IMR-90 (cell line): ENCODE measurements around the gene ACTRT2. TPM values are rescaled to one million over a fixed set of nuclear protein-coding genes. Genes with fewer than 3 reads are reported as not detected.

ENCODE experiments used
- ATAC-seq: fragments of 200-7000 bp; cut with Tn5 transposase; 2 replicates; pipeline ENCODE4 v1.9.1; 2020; ENCODE audit warnings: low read depth, mild to moderate bottlenecking, moderate library complexity
- BruUV-seq: library from RNA; stranded (reverse); fragments of 400-500 nt; replicated peaks from 2 replicates; lab custom pipeline; 2021; lab: Mats Ljungman, UMichigan
- CTCF ChIA-PET: fragments of 300-600 bp; formaldehyde crosslinking; extraction: SDS; loops from one replicate; lab custom pipeline; 2021; ENCODE audit warnings: antibody characterized with exemption; lab: Yijun Ruan, JAX
- POLR2A ChIA-PET: fragments of 300-600 bp; sonication (Branson Sonifier 250); formaldehyde crosslinking; loops from one replicate; lab custom pipeline; 2022; ENCODE audit warnings: antibody characterized with exemption; ENCODE audit not compliant: unreplicated experiment; lab: Charles Lee
- DNase-seq: peaks from one replicate; pipeline ENCODE4 v3.0.0; 2013
- H2AFZ ChIP-seq: replicated peaks from 2 replicates; pipeline ENCODE3; 2013; ENCODE audit warnings: low read length, mild to moderate bottlenecking; ENCODE audit not compliant: poor library complexity
- H2AK5ac ChIP-seq: 2 replicates; pipeline ENCODE4 v1.6.1; 2013; ENCODE audit warnings: low read depth, low read length, inconsistent platforms
- H2AK9ac ChIP-seq: replicated peaks from 2 replicates; pipeline ENCODE3; 2013; ENCODE audit warnings: mild to moderate bottlenecking, low read depth, low read length, moderate library complexity; ENCODE audit not compliant: poor library complexity
- H2BK120ac ChIP-seq: 2 replicates; pipeline ENCODE4 v1.6.1; 2013; ENCODE audit warnings: low read depth, low read length, inconsistent platforms
- H2BK15ac ChIP-seq: 3 replicates; pipeline ENCODE4 v1.6.1; 2013; ENCODE audit warnings: low read depth, low read length, inconsistent platforms
- H2BK20ac ChIP-seq: 2 replicates; pipeline ENCODE4 v1.6.1; 2013; ENCODE audit warnings: low read depth, mild to moderate bottlenecking, inconsistent platforms, low read length, moderate library complexity
- H2BK5ac ChIP-seq: 2 replicates; pipeline ENCODE4 v1.6.1; 2013; ENCODE audit warnings: mild to moderate bottlenecking, low read depth, low read length, inconsistent platforms; ENCODE audit not compliant: poor library complexity, severe bottlenecking
- H3K14ac ChIP-seq: replicated peaks from 2 replicates; pipeline ENCODE4 v1.6.1; 2013; ENCODE audit warnings: low read depth, low read length, inconsistent platforms
- H3K18ac ChIP-seq: 2 replicates; pipeline ENCODE4 v1.6.1; 2013; ENCODE audit warnings: low read depth, low read length, control low read depth
- H3K23ac ChIP-seq: 2 replicates; pipeline ENCODE4 v1.6.1; 2013; ENCODE audit warnings: low read depth, low read length, inconsistent platforms
- H3K27ac ChIP-seq: 2 replicates; pipeline ENCODE4 v1.5.1; 2013; ENCODE audit warnings: mild to moderate bottlenecking, control low read depth, low read length; ENCODE audit not compliant: insufficient read depth
- H3K27me3 ChIP-seq: 2 replicates; pipeline ENCODE4 v1.6.1; 2013; ENCODE audit warnings: low read length; ENCODE audit not compliant: control insufficient read depth, insufficient read depth
- H3K36me3 ChIP-seq: 2 replicates; pipeline ENCODE4 v1.6.1; 2013; ENCODE audit warnings: low read length, mixed read lengths; ENCODE audit not compliant: control insufficient read depth, insufficient read depth
- H3K4ac ChIP-seq: 2 replicates; pipeline ENCODE4 v1.6.1; 2013; ENCODE audit warnings: low read depth, low read length, inconsistent platforms
- H3K4me1 ChIP-seq: 2 replicates; pipeline ENCODE4 v1.6.1; 2013; ENCODE audit warnings: low read length, mixed read lengths; ENCODE audit not compliant: control insufficient read depth, insufficient read depth
- H3K4me2 ChIP-seq: 2 replicates; pipeline ENCODE4 v1.6.1; 2013; ENCODE audit warnings: low read depth, mild to moderate bottlenecking, control low read depth, low read length, moderate library complexity
- H3K4me3 ChIP-seq: 2 replicates; pipeline ENCODE4 v1.5.1; 2013; ENCODE audit warnings: low read depth, mild to moderate bottlenecking, control low read depth, low read length, moderate library complexity; ENCODE audit not compliant: insufficient read depth
- H3K56ac ChIP-seq: 2 replicates; pipeline ENCODE4 v1.6.1; 2013; ENCODE audit warnings: low read length, inconsistent platforms; ENCODE audit not compliant: insufficient read depth; ENCODE audit errors: extremely low read depth
- H3K79me1 ChIP-seq, 2 experiments: 2 replicates each; pipeline ENCODE4 v1.6.1; 2013; ENCODE audit warnings: low read length in 2 of 2, inconsistent platforms in 1 of 2, low read depth in 1 of 2
- H3K9ac ChIP-seq: 2 replicates; pipeline ENCODE4 v1.6.1; 2013; ENCODE audit warnings: low read depth, low read length, control low read depth
- H3K9me1 ChIP-seq: 2 replicates; pipeline ENCODE4 v1.6.1; 2013; ENCODE audit warnings: low read length, inconsistent platforms; ENCODE audit not compliant: insufficient read depth
- H3K9me3 ChIP-seq: 2 replicates; pipeline ENCODE4 v1.6.1; 2013; ENCODE audit warnings: low read length; ENCODE audit not compliant: control insufficient read depth, insufficient read depth
- H4K20me1 ChIP-seq: 2 replicates; pipeline ENCODE4 v1.6.1; 2013; ENCODE audit warnings: low read length, inconsistent platforms; ENCODE audit not compliant: insufficient read depth
- H4K5ac ChIP-seq: 2 replicates; pipeline ENCODE4 v1.6.1; 2013; ENCODE audit warnings: mild to moderate bottlenecking, low read depth, low read length, control low read depth
- H4K8ac ChIP-seq, 2 experiments: 2 replicates each; pipeline ENCODE4 v1.6.1; 2013; ENCODE audit warnings: low read depth in 2 of 2, low read length in 2 of 2, control low read depth in 1 of 2, inconsistent platforms in 1 of 2
- H4K91ac ChIP-seq: 2 replicates; pipeline ENCODE4 v1.6.1; 2013; ENCODE audit warnings: low read depth, low read length, inconsistent platforms; ENCODE audit not compliant: insufficient read depth
- BHLHE40 ChIP-seq: fragments of 150-350 bp; IDR thresholded peaks from 2 replicates; pipeline ENCODE4 v1.6.1; 2016; ENCODE audit warnings: mild to moderate bottlenecking, low read depth, low read length
- CEBPB ChIP-seq: IDR thresholded peaks from 2 replicates; pipeline ENCODE4 v1.6.1; 2012; ENCODE audit warnings: low read depth, low read length, improper control_type of control experiment
- CHD1 ChIP-seq: IDR thresholded peaks from 2 replicates; pipeline ENCODE4 v1.6.1; 2012; ENCODE audit warnings: low read depth, low read length, improper control_type of control experiment
- FOS ChIP-seq: fragments of 150-350 bp; IDR thresholded peaks from 2 replicates; pipeline ENCODE4 v1.6.1; 2016; ENCODE audit warnings: low read depth, low read length
- MAFK ChIP-seq: IDR thresholded peaks from 2 replicates; pipeline ENCODE4 v1.6.1; 2012; ENCODE audit warnings: low read depth, low read length, improper control_type of control experiment
- MAZ ChIP-seq: IDR thresholded peaks from 2 replicates; pipeline ENCODE4 v1.6.1; 2012; ENCODE audit warnings: low read depth, mild to moderate bottlenecking, low read length, improper control_type of control experiment, moderate library complexity, borderline replicate concordance
- MXI1 ChIP-seq: IDR thresholded peaks from 2 replicates; pipeline ENCODE4 v1.6.1; 2012; ENCODE audit warnings: low read depth, mild to moderate bottlenecking, low read length, moderate library complexity, borderline replicate concordance
- NFE2L2 ChIP-seq: fragments of 150-350 bp; IDR thresholded peaks from 2 replicates; pipeline ENCODE4 v1.6.1; 2016; ENCODE audit warnings: low read depth, mild to moderate bottlenecking, low read length
- POLR2A ChIP-seq: IDR thresholded peaks from 2 replicates; pipeline ENCODE4 v1.6.1; 2012; ENCODE audit warnings: mild to moderate bottlenecking, low read depth, low read length
- RAD21 ChIP-seq: IDR thresholded peaks from 2 replicates; pipeline ENCODE4 v1.6.1; 2012; ENCODE audit warnings: low read length, improper control_type of control experiment
- RCOR1 ChIP-seq: IDR thresholded peaks from 2 replicates; pipeline ENCODE4 v1.6.1; 2012; ENCODE audit warnings: mild to moderate bottlenecking, low read length, improper control_type of control experiment; ENCODE audit not compliant: insufficient replicate concordance
- RFX5 ChIP-seq: IDR thresholded peaks from 2 replicates; pipeline ENCODE4 v1.8.0; 2012; ENCODE audit warnings: low read depth, mild to moderate bottlenecking, low read length, moderate library complexity
- SMC3 ChIP-seq: fragments of 150-350 bp; IDR thresholded peaks from 2 replicates; pipeline ENCODE4 v1.6.1; 2016; ENCODE audit warnings: low read depth, mild to moderate bottlenecking, antibody characterized with exemption, low read length, moderate library complexity
- WGBS, 2 experiments: methylation state at CpG; one replicate each; pipeline versions ENCODE4 v1.1.5 to v1.1.7; 2013; ENCODE audit warnings: missing lambda C conversion rate in 2 of 2; ENCODE audit not compliant: insufficient read length in 1 of 2; ENCODE audit errors: extremely low coverage in 2 of 2; 5-methylcytosine and 5-hydroxymethylcytosine counted together
- dilution Hi-C: fragments of 300-500 bp; cut with HindIII; formaldehyde crosslinking; loops from one replicate; pipeline ENCODE4 v1.14.3; 2018; ENCODE audit warnings: low sequenced_read_pairs; ENCODE audit not compliant: unreplicated experiment
- in situ Hi-C: fragments of 300-500 bp; cut with MboI; formaldehyde crosslinking; loops from 3 replicates; pipeline ENCODE4 v1.14.3; 2019; ENCODE audit warnings: low sequenced_read_pairs, inconsistent platforms, mixed read lengths
- intact Hi-C: fragments of 100-400 bp; cut with micrococcal nuclease; formaldehyde crosslinking; loops from 2 replicates; pipeline ENCODE4 v1.10.0; 2022
- polyA plus RNA-seq, 3 experiments: library from polyadenylated mRNA; depleted of rRNA; stranded (reverse); fragments of >200 nt; gene quantifications; 2 replicates each; pipeline ENCODE4 v1.2.3, GENCODE V29; 2012; ENCODE audit warnings: low replicate concordance in 1 of 3
- total RNA-seq: library from RNA; depleted of rRNA; stranded (reverse); fragments of >200 nt; gene quantifications from 2 replicates; pipeline ENCODE4 v1.2.3, GENCODE V29; 2012
- TF ChIP-seq, protein P1 (sequence below): conservative IDR thresholded peaks from 2 replicates; pipeline ENCODE4 v1.5.1; 2012; ENCODE audit warnings: mild to moderate bottlenecking, low read depth, low read length, improper control_type of control experiment
- TF ChIP-seq, protein P2 (sequence below): fragments of 150-350 bp; IDR thresholded peaks from 2 replicates; pipeline ENCODE4 v1.6.1; 2016; ENCODE audit warnings: low read depth, mild to moderate bottlenecking, low read length, moderate library complexity, borderline replicate concordance
- TF ChIP-seq, protein P3 (sequence below): fragments of 150-350 bp; IDR thresholded peaks from 2 replicates; pipeline ENCODE4 v1.6.1; 2017; ENCODE audit warnings: mild to moderate bottlenecking, antibody characterized with exemption, low read length, low read depth

The ACTRT2 gene
- total and polyA plus RNA-seq, 2 of the 4 experiments (the other 2 are of a cell fraction): not detected

DNA sequence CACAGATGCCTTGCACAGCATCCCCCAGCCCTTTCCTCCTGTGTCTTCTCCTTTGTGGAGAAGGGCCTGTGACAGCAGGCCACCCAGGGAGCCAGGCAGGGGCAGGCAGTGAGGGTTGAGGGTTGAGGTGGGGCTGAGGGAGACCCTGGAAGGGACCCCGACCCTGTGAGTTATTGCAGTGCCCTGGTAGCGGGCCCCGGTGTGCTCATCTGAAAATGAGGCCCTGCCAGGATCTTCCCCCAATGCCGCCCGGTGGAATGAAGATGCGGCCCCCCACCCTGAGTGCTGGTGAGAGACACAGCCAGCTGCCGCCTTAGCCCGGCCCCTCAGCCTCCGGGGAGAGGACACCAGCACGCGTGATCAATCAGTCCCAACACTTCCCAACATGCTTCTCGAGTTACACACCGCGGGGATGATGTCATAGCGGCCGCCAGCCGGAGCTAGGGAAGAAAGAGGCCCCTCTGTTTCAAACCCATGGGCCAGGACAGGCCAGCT is 36.2 kb upstream of the ACTRT2 start:
- intact Hi-C loops (no loop called here), dilution Hi-C loops (no loop called here), in situ Hi-C loops (no loop called here)
- Histone ChIP-seq H3K9me3 (peaks cover 42% of the 10 kb centered on the region), H2BK15ac (no peak overlapping the region), H2AK9ac (no peak overlapping the region), H3K18ac (no peak overlapping the region), H3K27me3 (no peaks in the 10 kb centered on the region), H3K36me3 (no peaks in the 10 kb centered on the region), H3K4me2 (no peak overlapping the region), H2BK120ac (no peak overlapping the region), H3K4me1 (no peaks in the 10 kb centered on the region), H4K8ac (no peak overlapping the region), H3K9ac (no peak overlapping the region), H2AFZ (no peak overlapping the region), H3K56ac (no peak overlapping the region), H2AK5ac (no peak overlapping the region), H3K4ac (no peak overlapping the region), H3K4me3 (no peak overlapping the region), H2BK20ac (no peak overlapping the region), H3K9me1 (no peaks in the 10 kb centered on the region), H2BK5ac (no peak overlapping the region), H4K20me1 (no peaks in the 10 kb centered on the region), H3K27ac (no peak overlapping the region), H3K14ac (no peak overlapping the region), H4K91ac (no peak overlapping the region), H3K23ac (no peak overlapping the region), H3K79me1 (no peaks in the 10 kb centered on the region), H4K5ac (no peak overlapping the region)
- POLR2A ChIA-PET: no interaction called here
- WGBS, 2 experiments: no CpG with 5 or more reads among the region's 17 CpGs
- DNase-seq (no peak), ATAC-seq (no peak)
- CTCF ChIA-PET: no interaction called here
- no TSS peak for BruUV-seq
- TF ChIP-seq BHLHE40 (no peak), POLR2A (no peak), SMC3 (no peak), MAFK (no peak), CEBPB (no peak), MAZ (no peak), RFX5 (no peak), CHD1 (no peak), FOS (no peak), RAD21 (no peak), NFE2L2 (no peak), MXI1 (no peak), RCOR1 (no peak)
- TF ChIP-seq, protein P1, sequence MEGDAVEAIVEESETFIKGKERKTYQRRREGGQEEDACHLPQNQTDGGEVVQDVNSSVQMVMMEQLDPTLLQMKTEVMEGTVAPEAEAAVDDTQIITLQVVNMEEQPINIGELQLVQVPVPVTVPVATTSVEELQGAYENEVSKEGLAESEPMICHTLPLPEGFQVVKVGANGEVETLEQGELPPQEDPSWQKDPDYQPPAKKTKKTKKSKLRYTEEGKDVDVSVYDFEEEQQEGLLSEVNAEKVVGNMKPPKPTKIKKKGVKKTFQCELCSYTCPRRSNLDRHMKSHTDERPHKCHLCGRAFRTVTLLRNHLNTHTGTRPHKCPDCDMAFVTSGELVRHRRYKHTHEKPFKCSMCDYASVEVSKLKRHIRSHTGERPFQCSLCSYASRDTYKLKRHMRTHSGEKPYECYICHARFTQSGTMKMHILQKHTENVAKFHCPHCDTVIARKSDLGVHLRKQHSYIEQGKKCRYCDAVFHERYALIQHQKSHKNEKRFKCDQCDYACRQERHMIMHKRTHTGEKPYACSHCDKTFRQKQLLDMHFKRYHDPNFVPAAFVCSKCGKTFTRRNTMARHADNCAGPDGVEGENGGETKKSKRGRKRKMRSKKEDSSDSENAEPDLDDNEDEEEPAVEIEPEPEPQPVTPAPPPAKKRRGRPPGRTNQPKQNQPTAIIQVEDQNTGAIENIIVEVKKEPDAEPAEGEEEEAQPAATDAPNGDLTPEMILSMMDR: no peak
- TF ChIP-seq, protein P2, sequence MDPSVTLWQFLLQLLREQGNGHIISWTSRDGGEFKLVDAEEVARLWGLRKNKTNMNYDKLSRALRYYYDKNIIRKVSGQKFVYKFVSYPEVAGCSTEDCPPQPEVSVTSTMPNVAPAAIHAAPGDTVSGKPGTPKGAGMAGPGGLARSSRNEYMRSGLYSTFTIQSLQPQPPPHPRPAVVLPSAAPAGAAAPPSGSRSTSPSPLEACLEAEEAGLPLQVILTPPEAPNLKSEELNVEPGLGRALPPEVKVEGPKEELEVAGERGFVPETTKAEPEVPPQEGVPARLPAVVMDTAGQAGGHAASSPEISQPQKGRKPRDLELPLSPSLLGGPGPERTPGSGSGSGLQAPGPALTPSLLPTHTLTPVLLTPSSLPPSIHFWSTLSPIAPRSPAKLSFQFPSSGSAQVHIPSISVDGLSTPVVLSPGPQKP: no peak
- TF ChIP-seq, protein P3, sequence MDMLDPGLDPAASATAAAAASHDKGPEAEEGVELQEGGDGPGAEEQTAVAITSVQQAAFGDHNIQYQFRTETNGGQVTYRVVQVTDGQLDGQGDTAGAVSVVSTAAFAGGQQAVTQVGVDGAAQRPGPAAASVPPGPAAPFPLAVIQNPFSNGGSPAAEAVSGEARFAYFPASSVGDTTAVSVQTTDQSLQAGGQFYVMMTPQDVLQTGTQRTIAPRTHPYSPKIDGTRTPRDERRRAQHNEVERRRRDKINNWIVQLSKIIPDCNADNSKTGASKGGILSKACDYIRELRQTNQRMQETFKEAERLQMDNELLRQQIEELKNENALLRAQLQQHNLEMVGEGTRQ: no peak
